HG03442 (cell line): Measurements from ENCODE around the gene SHISA5.

ENCODE experiments used
- ATAC-seq: cut with Tn5 transposase; IDR thresholded peaks from one replicate; pipeline ENCODE4 v1.9.1; 2021; ENCODE audit warnings: mild to moderate bottlenecking, moderate library complexity; ENCODE audit not compliant: unreplicated experiment

SHISA5 gene

DNA sequence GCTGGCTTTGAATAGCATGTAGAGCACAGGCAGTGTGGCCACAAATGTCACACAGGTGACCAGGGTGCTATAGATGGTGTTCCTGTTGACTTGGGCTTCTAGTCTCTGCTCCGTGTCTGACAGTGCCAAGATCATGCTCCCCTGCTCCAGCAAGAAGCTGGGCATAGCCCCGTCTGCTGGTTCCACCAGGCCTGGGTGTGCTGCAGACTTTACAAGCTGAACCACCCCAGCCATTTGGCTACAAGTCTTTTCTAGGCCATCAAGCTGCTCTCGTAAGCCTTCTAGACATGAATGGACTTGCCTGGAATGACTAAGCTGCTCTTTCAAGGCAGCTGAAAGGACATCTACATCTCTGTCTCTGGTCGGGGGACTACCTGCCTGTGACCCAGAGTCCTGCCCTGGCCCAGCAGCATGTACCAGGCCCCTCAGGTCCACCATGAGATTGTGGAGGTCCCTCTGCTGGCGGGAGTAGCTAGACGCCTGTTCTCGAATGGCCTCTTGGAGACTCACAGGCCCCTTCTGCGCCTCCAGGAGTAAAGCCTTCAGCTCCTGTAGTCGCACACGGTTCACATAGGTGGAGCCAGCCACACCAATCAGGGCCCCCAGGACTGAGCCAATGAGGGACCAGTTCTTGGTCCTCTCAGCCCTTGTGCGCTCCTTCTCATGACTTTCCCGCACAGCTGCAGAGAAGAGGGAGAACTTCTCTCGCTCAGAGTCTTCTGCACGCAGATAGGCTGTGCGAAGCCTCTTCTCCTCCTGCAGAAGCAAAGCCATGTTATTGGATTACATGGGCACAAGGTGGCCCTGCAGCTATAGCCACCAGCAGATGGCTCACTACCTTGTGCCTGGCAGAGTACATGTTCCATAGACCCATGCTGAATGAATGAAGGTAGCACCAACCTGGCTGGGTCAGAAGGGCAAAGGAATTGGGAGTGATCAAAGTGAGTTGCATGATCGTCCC is 71.3 kb downstream of the SHISA5 start:
- ATAC-seq = no peak

DNA sequence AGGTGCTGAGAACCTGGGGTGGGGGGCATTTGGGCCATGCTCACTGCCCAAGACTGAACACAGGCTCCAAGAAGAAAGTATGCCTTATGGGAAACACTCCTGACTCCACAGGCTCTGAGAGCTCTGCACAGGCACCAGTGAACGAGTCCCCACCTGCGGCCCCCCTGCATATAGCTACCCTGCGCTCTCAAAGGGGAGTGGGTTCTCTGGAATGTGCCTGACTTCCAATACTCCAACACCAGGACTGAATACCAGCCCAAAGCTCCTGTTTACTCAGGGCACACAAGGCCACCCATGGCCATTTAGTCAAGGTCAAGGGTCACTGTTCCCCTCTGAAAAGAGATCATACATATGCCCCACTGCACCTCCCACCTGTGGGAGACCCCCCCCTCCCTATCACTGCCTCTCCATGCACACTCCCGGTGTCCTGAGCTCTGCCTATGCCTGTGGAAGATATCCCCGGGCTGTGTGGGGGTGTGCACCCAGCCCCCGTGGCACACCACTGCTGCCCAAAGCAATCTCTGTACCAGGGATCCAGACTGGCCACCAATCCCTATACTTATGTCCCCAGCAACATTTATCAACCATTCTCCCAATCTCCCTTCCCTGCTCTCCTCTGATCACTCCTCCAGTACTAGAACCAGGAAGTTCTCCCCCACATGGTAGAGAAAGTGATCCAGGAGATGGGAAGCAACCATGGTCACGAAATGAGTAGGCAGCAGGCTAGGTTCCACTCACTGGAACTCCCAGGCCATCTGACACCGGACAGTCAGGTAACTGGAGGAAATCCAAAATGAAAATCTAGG is 72.5 kb downstream of the SHISA5 start:
- no peak for ATAC-seq

DNA sequence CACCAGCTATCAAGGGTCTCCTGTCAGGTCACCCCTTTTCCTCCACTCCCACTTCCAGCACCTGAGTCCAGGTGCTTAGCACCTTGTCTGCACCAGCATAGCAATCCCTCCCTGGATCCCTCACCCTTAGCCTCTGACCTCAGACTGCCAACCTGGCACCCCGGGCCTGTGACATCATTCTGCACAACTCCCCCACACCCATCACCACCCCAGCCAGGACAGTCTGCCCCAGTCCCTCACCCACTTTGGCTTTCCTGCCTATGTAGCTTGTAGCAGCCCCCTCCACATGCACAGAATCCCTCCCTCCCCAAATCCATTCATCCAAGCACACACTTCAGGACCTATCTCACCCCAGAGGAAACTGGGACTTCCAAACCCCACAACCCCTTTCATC is 73.3 kb downstream of the SHISA5 start:
- ATAC-seq = no peak

DNA sequence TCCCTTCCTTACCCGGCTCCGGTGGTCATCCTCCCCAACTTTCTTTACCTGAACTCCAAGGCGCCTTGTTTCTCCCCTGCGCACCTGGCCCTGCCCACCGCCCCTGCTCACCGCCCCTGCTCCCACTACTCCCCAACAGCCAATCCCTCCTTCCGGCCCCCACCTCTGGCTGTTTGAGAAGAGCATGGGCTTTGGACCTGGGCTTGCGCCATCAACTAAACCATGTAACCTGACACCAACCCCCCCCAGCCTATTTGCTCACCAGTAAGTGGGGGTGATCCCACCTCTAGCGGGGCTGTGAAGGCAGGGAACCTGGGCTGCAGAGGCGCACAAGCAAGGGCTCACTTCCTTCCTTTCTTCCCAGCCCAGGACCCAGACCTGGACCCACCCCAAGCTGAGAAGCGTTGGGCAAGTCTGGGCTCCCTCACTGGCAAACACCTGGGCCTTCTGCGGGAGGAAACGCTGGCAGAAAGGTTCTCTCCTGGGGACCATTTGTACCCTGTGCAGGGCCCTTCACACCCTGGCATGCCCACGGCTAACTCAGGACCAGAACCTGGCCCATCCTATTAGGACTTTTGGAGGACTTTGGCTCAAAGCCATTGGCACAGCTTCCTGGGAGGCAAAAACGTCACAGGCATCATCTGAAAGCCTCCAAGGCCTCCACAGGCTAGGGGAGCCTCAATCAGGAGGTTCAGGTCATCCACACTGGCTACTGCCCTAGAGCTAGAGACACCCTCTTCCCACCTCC is 73.8 kb downstream of the SHISA5 start, which contains the start of gene PLXNB1:
TSS of gene PLXNB1 (minus strand) at position 127 of the 748 bp plus-strand sequence. CDS start 5,475 bp downstream, outside the sequence.
- no peak for ATAC-seq

DNA sequence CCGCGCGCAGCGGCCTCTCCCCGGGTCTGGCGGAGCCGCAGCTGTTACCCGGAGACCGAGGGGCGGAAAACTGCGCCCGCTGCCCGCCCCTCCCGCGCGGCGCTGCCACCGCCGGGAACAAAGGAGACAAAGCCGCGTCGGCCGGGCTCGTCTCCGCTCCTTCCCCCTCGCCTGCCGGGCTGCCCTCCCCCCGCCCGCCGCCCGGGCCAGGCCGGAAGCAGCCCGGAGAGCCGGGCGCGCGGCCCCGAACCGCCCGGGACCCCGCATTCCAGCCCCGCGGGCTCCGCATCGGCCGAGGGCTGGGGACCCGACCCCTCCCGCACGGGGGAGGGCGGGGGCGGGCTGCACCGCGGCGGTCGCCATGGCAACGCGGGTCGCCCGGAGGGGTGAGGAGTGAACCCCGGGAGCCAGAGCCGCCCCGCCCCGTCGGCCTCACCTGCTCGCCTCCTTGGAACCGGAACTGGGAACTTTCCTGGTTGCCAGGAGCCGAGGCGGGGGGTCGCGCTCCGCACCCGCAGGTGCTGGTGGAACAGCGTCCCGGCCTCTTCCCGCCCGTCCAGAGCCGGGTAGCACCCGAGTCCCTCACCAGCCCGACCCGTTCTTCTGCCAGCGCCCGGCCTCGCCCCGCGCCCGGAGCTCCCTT is 74.5 kb downstream of the SHISA5 start:
- ATAC-seq = no peak

DNA sequence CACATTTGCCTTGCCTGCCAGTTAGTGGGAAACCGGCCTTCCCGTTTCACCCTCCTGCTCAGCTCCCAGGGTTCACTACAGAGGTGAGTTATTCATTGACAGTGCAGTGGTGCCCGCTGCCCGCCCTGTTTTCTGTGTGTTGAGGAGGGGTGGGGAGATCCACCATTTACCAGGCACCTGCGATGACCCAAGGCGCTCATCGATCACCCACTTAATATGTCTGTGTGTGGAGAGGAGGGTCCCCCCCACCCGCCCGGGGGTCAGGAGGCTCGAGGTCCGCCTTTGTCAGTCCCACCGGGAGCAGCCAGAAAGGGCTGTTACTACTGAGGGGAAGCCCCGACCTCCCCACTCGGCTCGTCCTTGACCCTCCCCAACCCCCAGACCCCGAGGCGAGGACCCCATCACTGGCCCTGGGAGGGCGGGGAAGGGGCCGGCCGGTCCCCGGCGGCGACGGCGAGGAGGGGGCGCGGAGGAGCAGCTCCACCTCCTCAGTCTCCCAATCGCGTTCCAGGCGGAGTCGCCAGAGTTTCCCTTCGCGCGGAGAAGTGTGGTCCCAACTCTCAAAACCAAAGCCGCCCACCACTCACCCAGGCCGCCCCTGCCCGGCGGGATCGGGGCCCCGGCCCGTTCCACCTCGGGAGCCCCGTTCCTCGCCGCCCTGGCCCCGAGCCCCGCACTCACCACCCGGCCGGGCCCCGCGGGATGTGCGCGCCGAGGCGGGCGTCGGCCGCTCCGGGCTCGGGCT is 75.2 kb downstream of the SHISA5 start:
- no peak for ATAC-seq

DNA sequence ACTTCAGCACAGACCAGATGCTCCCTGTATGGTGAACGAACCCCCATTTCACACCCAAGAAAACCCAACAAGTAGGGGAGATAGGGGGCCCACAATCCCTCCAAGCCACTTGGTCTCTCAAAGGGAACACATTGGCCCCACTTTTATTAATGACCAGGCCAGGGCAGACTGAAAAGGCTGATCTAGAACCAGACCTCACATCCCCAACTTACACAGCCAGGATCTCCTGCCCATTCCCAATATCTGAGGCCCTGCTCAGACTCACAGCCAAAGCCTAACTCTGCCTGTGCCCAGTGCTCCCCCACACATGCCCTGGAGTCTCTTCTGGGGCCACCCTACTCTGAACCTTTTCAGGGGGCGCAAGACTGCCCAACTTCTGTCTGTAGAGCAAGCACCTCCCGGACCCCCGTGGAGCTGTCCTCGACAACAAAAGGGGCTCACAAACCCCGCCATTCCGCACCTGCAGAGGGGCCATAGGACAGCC is 75.8 kb downstream of the SHISA5 start:
- no peak for ATAC-seq

DNA sequence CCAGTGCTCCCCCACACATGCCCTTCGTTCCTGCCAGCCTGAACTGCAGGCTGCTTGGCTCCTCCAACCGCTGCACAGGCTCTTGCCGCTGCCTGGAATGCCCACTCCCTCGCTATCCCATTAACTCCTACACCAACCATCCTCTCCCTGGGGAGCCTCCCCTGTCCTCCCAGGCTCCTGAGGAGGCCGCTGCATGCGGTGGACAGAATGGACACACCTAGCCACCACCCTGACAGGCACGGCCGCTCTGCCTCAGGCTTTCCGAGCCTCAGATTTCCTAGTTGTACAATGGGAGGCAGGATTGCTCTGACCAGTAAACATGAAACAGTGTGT is 76.4 kb downstream of the SHISA5 start:
- no peak for ATAC-seq

DNA sequence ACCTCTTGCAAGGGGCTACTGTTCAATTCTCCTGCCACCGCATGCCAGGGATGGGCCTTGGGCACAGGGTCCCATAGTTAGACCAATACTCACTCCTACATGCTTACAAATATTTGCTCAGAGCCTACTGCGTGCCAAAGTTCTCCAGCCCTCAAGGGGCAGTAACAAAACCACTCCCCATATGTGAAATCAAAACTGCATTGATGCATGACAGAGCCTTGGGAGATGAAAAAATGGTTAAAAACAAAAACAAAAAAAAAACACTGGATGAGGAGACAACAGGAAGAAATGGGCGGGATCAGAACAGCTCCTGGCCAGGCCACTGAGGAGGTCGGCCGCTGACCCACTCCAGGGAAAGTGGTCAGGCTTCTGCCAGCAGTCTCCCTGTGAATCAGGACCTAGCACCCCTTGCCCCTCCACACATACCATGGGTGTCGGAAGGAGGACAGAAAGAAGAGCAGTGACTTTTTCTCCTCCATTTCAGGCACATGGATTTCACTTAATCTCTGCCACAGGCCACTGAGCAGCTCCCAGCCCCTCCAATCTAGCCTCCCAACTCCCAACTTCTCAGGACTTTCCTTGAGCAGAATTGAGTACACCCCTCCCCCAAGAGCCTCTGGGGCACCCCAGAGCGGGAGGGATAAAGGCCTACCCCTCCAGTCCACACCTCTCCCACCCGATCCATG is 76.9 kb downstream of the SHISA5 start:
- ATAC-seq = no peak

DNA sequence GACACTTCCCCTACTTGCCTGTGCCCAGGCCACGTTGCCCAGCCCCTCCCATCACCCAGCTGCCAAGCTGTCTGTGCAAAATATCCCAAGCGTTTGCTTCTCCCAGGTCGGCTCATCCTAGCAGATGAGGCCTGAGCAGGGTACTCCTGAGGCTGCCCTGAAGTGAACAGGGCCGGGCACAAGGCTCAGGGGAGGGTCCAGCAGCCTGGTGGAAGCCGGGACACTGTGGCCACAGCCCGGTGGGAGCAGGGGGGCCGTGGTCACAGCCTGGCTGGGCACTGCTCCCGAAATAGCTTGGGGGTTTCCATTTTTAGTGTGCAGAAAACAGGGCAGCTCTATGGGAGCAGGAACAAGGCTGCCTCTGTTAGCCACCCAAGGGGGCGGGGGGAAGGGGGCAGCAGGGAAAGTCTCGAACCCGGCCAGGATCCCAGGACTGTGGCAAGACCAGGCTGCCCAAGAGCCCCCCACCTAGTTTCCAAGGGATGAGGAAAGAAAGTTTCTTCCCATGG is 77.5 kb downstream of the SHISA5 start:
- ATAC-seq = no peak

DNA sequence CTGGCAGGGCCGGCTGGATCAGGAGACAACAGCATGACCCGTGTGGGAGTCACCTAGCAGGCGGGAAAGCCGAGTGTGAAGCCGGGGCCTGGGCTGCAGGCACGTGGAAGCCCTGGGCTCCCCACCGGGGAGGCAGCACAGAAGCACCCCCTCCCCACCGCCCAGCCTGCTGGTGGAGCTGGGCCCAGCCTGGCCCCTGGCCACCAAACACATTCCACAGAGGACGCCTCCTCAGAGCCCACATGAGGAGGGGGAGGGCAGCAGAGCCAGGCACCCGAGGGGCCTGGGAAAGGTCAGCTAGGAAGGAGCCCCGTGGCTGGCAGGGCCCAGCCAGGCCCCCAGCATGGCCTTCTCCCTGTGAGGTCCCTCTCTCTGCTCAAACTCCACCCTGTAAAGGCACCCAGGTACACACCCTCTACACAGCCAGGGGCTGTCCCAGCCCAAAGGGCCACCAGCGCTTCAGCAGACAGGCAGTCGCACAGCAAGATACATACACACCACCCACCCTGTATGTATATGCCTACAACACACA is 78.6 kb downstream of the SHISA5 start:
- no peak for ATAC-seq

DNA sequence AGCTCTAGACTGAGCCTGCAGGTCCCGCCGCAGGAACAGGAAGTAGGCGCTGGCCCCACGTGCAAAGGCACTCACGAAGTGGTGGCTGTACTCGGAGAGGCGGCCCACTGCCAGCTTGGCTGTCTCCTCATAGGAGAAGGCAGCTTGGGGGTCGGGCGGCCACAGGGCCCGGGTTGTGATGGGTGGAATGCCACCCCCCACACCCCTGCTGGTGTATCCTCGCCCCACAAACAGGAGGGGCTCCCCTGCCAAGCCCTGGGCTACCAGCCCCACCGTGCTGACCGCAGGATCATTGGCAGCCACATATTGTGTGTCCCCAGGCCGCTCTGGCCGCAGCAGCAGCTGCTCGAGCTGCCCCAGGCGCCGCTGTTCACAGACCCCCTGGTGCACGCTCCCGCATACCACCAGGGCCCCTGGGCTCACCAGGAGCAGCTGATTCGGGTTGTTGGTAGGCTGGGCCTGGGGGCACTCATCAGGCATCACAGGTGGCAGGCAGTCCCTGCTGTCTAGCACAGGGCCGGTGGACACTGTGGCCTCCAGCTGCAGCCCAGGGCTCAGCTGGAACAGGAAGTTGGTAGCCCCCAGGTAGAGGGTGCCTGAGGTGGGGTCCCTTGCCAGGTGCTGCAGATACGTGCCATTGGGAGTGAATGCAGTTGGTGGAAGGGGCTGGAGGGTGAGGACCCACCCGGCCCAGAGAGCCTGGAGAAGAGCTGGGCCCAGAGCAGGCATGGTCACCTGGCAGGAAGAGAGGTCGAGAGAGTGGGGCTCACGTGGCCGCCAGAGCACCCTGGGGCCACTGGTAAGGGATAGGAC is 79.9 kb downstream of the SHISA5 start:
- ATAC-seq = no peak

DNA sequence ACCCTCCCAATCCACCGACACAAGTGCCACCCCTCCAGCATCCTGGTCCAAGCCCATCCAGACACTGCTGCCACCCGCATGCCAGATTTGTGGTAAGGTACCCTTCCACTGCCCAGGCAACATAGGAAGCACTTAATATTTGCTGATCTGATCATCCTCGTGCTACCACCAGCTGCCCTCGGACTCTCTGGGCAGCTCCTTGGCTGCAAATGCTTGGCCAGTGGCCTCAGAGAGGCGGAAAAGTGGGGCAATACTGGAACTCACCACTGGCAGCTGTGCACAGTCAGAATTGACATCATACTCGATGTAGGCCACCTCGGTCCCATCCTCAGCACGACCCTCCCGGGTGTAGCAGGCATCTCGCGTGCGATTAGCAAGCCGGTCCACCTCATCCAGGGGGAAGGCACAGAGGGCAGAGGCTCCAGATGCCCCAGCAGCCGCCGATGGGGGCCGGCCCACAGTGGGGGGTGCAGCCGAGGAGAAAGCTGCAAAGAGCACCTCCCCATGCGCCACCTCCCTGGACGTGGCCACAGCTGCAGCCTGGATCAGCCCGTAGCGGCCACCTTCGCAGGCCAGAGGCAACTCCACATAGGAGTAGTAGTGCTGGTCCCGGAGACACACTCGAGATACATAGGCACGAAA is 80.6 kb downstream of the SHISA5 start:
- no peak for ATAC-seq

DNA sequence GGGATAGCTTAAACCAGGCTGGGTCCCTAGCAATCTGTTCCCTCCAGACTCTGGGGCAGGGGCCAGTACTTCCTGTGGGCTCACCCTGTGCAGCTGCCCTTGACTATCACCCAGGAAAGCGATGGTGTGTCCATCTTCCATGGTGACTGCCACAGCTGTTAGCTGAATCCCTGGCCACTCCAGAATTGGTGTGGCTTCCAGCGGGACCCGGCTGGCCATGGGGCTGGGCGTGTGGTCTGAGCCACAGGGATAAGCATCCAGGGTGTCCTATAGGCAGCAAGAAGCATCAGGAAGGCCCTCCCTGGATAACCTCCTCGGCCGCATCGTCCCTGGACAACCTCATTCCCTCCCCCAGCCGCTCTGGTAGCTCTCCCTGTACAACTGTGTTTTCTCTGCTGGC is 81.3 kb downstream of the SHISA5 start:
- ATAC-seq = no peak

DNA sequence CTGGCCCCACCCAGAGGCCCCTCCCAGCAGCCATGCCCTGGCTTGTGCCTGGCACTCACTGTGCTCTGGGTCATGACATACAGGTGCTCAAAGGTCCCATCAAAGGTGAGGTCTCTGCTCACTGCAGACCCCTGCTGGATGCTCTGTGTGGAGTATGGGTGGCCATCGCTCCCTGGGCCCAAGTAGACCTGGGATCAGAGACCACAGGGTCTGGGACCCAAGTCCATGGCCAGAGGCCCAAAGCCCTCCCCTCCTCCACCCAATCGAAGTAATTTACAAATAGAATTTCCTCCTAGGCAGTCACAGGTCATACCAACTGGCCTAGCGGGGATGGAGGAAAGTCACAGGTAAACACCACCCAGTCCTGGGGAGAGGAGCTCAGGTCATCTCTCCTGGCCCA is 81.7 kb downstream of the SHISA5 start:
- no peak for ATAC-seq

DNA sequence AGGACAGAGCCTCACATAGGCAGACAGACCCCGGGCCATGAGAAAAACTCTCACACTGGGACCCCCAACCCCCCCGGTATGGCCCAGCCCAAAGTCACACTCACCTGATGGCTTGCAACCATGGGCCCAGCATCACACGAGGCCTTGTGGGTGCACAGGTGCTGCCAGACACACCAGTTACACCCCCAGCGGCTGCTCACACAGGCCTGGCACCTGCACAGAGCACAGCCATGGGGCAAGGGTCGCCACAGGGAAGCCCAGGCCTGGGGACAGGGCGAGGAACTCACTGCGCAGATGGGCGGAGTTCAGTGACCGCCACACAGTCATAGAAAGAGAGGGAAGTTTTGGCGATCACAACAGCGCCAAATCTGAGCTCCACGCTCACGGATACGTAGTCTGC is 83.4 kb downstream of the SHISA5 start:
- ATAC-seq = no peak

DNA sequence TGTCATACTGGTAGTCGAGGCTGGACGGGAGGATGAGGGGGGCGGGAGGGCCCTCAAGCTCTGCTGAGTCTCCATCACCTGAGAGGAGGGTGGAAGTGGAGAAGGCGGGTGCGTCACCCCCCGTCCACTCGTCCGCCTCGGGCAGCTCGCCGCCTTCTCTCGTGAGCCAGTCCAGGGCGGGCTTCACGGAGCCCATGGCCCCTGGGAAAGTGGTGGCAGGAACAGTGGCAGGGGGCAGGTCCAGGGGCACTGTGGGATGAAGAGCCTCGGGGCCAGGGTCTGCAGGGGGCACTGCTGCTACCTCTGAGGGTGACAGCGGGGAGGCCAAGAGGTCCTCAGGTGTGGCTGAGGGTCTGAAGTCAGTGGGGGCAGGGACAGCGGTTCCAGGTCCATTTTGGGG is 84.4 kb downstream of the SHISA5 start:
- no peak for ATAC-seq

DNA sequence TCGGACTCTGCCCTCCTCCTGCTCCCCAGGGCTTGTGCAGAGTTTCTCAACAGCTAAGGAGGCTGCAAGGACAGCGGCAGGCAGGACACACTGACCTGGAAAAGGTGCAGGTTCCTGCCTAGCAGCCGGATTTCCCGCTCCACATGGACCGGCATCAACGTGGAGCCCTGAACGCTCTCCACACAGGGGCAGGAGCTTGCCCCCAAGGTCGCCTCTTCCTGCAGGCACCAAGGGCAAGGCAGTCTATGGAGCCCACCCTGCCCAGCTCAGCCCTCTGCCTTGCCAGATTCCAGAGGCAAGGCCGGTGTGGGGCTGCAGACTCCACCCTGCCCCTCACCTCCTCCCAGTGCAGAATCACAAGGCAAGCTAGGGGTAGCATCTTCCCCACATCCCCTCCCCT is 84.8 kb downstream of the SHISA5 start:
- no peak for ATAC-seq
